ENCODE measurements around the gene PSD.

Gene PSD

GRCh38 chr10:102419269-102420180 is 940 bp upstream of the PSD start:
- peak in 2 of 3 donors; percentile 53 to 68 for DNase-seq

DNA sequence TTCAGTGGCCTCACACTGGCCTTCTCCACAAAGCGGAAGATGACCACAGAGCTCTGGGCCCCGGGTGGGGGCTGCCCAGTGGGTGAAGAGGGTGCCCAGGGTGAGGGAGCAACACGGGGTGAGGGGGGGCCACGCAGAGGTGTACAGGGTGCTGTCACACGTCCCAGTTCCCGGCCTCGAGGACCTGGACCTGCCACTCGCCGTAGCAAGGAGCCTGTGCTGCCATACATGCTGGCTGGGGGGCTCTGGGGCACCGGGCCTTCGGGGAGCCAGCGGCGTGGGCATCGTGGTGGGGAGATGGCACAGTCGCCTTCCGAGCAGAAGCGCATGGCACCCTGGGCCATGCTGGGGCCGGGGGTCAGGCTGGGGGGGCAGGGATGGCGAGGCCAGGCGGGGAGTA is 1.9 kb downstream of the PSD start:
- DNase-seq: no peak

DNA sequence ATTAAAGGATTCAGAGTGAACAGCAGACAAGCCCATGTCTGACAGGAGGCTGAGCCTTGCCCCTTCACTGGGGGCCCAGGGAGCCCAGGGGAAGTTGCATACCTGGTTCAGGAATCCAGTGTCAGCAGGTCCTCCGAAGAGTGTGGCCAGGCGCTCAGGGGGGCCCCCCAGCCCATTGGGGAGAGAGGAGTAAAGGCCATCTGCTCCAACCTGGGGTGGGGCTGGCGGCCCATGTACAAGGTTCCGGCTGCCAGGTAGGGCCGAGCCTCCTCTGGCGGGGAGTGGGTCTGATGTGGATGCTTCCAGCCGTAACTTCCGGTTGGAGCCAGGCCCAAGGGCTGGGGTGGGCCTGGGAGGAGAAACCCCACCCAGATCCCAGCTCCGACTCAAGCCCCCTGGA is 2.3 kb downstream of the PSD start:
- DNase-seq: no peak

GRCh38 chr10:102414749-102415148 is 3.8 kb downstream of the PSD start:
- DNase-seq: no peak

DNA sequence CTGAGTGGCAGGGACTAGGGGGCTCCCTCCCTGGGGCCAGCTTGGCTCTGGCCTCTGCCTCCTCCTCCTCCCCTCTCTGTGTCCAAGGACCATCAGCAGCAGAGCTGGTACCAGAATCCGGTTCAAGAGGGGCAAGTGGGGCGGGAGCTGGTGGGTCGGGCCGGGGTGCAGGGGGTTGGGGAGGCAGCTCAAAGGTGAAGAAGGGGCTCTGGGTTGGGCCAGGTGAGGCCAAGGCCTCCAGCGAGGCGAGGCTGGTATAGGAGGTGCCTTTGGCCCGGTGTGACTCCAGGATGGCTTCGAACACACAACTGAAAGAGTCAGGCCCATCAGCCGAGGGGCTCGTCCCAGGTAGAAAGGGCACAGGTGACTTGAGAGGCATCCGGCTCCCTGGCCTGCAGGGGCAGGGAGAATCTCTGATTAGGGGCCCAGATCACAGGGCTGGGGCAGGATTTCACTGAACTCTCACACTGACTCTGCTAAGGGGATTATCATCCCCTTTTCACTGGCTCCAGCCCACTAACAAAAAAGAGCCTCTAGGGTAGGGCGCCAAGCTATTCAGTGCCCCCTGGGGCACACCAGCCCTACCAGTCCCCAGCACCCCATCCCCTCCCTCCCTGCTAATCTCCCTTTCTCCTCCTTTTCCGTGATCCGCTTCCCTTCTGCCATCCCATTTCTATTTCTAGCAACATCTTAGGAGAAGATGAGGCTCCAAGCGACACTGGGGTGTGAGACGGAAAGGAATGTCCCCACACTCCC is 4.6 kb downstream of the PSD start:
- DNase-seq: no peak

DNA sequence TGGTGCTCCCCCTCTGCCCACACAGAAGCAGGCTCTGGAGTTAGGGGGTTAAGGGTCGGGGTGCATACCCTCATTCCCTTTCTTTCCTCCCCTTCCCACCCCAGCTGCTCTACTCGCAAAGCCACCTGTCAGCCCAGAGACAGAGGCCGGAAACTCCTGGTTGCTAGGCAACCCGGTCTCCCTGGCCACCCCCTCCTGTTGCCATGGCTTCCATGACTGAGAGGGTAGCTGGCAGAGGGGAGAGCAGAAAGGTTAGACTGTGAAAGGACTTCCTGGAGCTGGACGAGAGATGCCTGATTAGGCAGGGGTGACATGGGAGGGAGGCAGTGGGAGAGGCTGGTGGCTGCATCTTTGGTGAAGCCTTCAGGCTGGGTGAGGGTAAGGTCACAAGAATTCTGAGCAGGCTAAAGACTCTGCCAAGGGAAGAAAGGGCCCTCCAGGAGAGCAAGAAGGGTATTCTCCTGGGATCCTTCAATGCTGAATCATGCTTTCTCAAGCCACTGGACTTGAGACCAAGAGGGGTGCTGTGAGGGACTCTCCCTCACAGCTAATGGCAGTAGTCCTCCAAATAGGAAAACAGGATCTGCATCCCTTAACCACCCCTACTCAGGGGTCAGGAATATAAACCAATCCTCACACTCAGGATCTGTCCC is 5.4 kb downstream of the PSD start:
- DNase-seq: no peak

GRCh38 chr10:102412293-102412692 is 6.3 kb downstream of the PSD start:
- no peak for DNase-seq

- DNase-seq: no peak
These were observed 7.0 kb downstream of the PSD start for GRCh38 chr10:102411341-102412255.

DNA sequence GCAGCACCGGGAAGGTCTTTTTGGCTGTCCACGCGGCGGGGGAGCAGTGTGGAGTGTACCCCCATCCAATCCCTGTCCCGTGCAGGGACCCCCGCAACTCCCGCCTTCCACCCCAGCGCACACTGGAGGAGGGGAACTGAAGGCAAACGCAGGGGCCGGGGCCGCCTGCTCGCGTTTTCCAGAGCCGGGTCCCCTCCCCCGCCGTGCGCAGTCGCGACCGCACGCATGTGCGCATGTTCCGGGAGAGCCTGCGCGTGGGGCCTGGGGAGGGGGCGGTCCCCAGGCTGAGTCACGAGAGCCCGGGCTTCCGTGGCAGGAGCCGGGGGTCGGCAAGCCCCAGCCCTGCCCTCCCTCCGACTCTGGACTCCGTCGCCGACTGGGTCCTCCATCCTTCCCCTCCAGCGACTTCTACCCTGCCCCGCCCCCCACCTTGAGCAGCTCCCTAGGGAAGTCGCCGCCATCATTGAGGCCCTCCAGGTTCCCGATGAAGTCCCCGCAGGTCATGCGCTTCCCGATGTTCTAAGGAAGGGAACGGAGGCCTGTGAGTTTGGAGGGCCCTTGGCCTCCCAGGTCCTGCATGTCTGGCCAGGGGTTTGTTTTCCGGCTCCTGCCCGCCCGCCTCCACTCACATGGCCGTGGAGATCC is 8.0 kb downstream of the PSD start:
- no peak for DNase-seq

GRCh38 chr10:102409604-102410428 is 8.8 kb downstream of the PSD start:
- no peak for DNase-seq

DNA sequence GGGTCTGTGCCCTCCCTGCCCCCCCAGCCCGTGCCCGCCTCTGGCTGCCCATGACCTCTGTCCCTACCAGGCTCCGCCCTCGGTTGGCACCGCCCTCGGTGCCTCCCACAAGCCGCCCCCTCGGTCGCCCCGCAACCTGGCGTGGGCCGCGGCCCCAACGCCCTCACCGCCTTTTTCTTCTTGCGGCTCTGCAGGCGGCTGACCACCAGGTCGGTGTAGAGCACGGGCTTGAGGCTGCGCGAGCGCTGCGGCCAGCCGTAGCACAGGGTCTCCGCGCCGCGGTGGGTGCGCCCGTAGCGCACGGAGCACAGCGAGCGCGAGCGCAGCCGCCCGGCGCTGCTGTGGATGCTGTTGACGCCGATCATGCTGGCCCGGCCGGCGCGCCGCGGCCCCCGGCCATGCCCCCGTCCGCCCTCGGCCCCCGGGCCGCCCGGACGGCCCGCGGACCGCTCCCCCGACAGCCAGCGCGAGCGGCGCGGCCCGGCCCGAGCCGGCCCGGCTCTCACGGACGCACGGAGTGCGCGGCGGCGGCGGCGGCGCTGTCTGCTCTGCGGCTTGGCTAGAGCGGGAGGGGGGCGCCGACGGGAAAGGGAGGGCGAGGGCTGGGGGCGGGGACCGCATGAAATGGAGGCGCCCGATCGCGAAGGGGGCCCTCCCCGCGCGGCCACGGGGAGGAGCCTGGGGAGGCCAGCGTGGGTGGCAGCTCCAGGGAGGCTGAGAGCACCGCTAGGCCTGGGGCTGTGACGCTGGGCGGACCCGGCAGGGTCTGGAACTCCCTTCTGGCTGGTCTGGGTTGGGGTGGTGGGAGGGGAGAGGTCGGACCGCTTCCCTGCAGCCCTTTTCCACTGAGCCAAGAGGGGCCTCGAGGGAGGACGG is 9.6 kb downstream of the PSD start:
- DNase-seq: peak; percentile 72 to 92 (median 80)

DNA sequence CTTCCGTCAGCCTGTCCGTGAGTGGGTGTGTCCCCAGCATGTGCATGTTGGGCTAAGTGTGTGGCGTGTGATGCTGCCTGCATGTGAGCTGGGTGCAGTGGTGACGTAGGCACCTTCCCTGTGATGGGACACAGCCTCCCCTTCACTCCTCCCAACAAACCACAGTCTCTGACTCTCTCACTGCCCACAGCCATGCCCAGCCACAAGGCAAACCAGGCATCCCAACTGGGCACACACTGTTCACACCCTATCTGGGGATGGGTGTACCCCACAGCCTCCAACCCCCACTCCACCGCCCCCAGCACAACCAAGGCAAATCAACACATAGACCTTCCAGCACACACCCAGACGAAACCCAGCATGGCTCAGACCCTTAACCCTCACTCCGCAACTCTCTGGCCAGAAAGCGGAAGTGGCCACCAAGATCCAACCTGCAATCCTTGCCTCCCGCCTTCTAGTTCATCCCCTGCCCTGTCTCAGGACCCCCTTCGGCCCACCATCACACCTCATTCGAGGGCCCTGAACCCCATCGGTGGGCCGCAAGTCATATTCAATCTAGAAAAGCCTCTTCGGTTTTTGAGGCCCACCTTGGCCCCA is 10.4 kb downstream of the PSD start:
- DNase-seq: peak in 2 of 3 donors; percentile 49 to 63

DNA sequence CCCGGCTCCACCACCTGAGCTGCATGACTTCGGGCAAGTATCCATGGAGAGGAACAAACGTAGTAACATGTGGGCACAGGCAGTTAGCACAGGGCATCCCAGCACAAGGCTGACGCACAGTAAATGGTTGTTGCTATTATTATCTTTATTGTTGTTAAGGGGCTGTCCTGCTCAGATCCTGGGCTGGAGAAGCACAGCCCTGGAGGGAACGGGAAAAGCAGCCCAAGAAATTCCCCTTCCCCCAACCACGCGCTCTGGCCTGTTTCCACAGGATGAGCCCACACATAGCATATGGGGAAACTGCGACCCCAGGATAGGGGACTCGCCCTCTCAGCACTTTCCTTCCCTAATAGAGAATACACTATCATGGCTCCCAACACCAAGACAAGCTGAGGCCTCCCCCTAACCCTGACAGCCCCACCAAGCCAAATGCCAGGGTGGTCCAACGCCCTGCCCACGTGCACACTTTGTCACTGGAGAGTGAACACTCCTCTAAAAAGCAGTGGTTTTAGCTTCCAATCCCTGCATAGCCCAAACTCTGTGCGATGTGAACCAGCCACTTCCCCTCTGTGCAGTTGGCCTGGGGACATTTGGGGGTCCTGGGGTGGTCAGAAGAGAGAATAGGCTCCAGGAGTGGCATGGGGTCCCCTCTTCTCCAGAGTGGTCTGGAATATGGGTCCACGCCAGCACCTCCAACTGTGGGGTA is 11.0 kb downstream of the PSD start:
- peak; percentile 64 to 79 (median 67) for DNase-seq

GRCh38 chr10:102406815-102407214 is 11.8 kb downstream of the PSD start:
- DNase-seq: peak in 1 of 3 donors; percentile 52

DNA sequence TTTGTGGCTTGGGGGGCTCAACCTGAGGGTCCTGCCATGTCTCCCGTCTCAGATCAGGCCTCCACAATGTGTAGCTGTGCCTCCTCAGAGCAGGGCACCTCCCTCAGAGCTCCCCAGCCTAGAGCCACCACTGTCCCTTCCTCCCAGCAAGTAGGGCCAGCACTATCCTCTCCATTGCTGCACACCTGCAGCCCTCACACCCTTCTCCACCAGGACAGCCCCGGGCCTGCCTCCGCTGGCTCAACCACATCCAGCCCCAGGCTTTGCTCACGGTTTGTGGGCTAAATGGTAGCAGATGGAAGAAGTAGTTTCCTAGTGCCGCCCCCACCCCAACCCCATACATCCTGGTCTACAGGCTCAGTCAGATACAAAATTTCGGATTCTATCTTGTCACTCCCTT is 13.0 kb downstream of the PSD start:
- no peak for DNase-seq

- no peak for DNase-seq
These were observed 13.4 kb downstream of the PSD start for GRCh38 chr10:102405108-102405571.

DNA sequence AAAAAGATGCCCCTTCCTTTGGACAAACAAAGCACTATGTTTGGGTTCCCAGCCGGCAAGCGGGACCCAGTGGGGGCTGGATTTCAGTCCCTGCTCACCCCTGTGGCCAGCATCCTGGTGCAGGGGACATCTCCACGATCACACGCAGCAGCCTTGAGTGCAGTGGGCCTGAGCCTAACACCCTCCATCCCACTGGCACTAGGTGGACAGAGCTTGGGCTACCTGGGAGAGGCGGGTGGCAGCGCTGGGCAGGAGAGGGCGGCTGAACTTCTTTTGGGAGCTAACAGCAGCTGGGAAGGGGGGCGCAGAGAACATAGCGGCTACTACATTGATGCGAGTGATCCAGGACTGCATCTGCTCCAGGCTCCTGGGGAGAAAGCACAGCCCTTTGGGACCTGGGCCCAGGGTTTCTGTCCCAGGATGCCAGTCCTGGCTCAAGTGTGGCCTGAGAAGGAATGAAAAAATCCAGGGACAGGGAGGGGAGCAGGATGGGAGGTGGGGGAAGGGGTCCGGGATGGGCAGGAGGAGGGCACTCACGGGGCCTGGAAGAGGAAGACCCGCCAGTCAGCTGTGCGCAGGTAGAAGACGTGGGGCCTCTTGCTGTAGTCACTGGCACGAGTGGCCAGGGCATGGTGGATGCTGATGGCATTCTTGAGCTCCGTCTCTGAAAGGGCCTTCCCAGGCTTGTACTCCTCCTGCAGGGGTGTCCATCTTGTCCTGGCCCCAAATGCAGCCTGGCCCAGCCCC is 14.1 kb downstream of the PSD start:
- no peak for DNase-seq

GRCh38 chr10:102403115-102403514 is 15.5 kb downstream of the PSD start:
- DNase-seq: no peak

Data from suppressor macrophage treated with lipopolysaccharide for 1 hour (primary cell).